Activated B cell treated with CpG ODN at 0.5 μM for 24 hours (primary cell): ENCODE data around the gene RCC1. TPM values are rescaled to one million over a fixed set of nuclear protein-coding genes. Genes with fewer than 3 reads are reported as not detected.

Experiments
- ATAC-seq: fragments of 200-7000 bp; cut with Tn5 transposase; one replicate; pipeline ENCODE4 v1.10.0; 2021; ENCODE audit warnings: low read depth, mild to moderate bottlenecking, moderate library complexity
- CTCF ChIA-PET: fragments of 350-600 bp; sonication (Branson Sonifier 250); formaldehyde crosslinking; loops from one replicate; lab custom pipeline; 2021; ENCODE audit warnings: antibody characterized with exemption; lab: Charles Lee
- POLR2A ChIA-PET: fragments of 350-600 bp; sonication (Branson Sonifier 250); formaldehyde crosslinking; loops from one replicate; lab custom pipeline; 2021; ENCODE audit warnings: antibody characterized with exemption; lab: Charles Lee
- DNase-seq: peaks from one replicate; pipeline ENCODE4 v3.0.0; 2022
- H3K27ac Mint-ChIP-seq: one replicate; pipeline ENCODE4 v1.8.0; 2020; ENCODE audit warnings: mixed read lengths
- H3K27me3 Mint-ChIP-seq: one replicate; pipeline ENCODE4 v1.8.0; 2021; ENCODE audit warnings: mixed read lengths
- H3K36me3 Mint-ChIP-seq: one replicate; pipeline ENCODE4 v1.8.0; 2021; ENCODE audit warnings: low read depth, mixed read lengths
- H3K4me1 Mint-ChIP-seq: one replicate; pipeline ENCODE4 v1.8.0; 2021; ENCODE audit warnings: mixed read lengths
- H3K4me3 Mint-ChIP-seq: one replicate; pipeline ENCODE4 v1.8.0; 2020; ENCODE audit warnings: mild to moderate bottlenecking, mixed read lengths
- H3K9me3 Mint-ChIP-seq: one replicate; pipeline ENCODE4 v1.8.0; 2020; ENCODE audit warnings: mixed read lengths
- CTCF ChIP-seq: fragments of 200-600 bp; IDR thresholded peaks from one replicate; pipeline ENCODE4 v1.8.0; 2022; ENCODE audit warnings: antibody characterized with exemption, mild to moderate bottlenecking
- intact Hi-C: fragments of 100-400 bp; cut with micrococcal nuclease; formaldehyde crosslinking; loops from one replicate; pipeline ENCODE4 v1.15.1; 2024
- total RNA-seq: library from RNA; stranded (reverse); gene quantifications from 2 replicates; pipeline ENCODE4 v1.2.3, GENCODE V29; 2022

The RCC1 gene
- total RNA-seq, 1 donor from 2014 or later = 47.5 TPM

DNA sequence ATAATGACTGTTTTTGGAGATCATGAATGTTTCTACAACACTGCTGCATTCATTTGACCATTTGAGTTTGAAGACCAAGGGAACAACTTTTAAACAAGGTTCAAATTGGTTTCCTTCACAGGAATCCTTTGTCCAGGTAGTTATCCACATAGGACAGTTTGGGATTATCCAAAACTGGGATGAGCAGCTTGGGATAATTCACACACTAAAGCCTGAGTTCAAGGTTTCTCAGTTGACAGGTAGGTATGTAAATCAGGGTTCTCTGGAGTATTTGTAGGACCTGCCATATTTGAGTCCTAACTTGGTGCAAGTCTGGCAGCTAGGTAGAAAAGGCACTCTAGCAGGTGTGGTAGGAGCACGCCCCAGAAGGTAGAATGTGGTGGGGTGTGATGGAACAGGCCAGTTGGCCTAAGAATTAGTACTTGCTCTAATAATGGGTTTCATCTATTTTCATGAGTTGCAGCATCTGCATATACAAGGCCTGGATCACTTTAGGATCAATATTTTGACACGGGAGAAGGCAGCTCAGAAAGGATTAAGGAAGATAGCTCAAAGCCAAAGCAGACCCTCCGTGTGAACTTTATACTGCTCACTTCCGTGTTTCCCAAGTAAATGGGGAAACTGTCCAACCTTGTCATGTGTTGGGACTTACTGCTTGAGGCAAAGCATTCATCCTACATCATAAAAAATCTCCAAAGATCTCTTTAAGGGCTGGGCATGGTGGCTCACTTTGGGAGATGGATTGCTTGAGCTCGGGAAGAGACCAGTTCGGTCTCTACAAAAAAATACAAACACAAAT lies 72.1 kb downstream of the RCC1 start:
- Mint-ChIP-seq H3K27ac (peak overlapping the region; percentile 18), H3K4me1 (peaks cover 39% of the 10 kb centered on the region), H3K4me3 (no peak overlapping the region), H3K27me3 (no peaks in the 10 kb centered on the region), H3K9me3 (no peaks in the 10 kb centered on the region), H3K36me3 (peaks cover 67% of the 10 kb centered on the region)
- TF ChIP-seq CTCF = no peak
- ATAC-seq (no peak), DNase-seq (no peak)
- ChIA-PET POLR2A (interaction anchor here (0.6 to 9.4 kb wide), 8 partner anchors 23 to 332 kb away, joined by 3 to 221 read pairs (median 7); partner anchors contain the start of genes MED18, RCC1, TAF12 and TRNAU1AP), CTCF (no interaction called here)
- intact Hi-C loops = no loop called here

GRCh38 chr1:28578696-28579218 lies 72.9 kb downstream of the RCC1 start:
- ATAC-seq (no peak), DNase-seq (no peak)
- Mint-ChIP-seq H3K36me3 (peaks cover 61% of the 10 kb centered on the region), H3K4me3 (peak overlapping the region; percentile 32), H3K27ac (peak overlapping the region; percentile 51), H3K27me3 (no peaks in the 10 kb centered on the region), H3K9me3 (no peaks in the 10 kb centered on the region), H3K4me1 (peaks cover 41% of the 10 kb centered on the region)
- no peak for TF ChIP-seq CTCF
- ChIA-PET POLR2A (interaction anchor here (0.6 to 9.4 kb wide), 15 partner anchors 10 to 358 kb away, joined by 3 to 221 read pairs (median 6); partner anchors contain the start of genes MED18, RCC1, RNU11 and TAF12), CTCF (interaction anchor here (1.5 to 1.9 kb wide), 2 partner anchors 24 to 60 kb away, joined by 6 to 9 read pairs; no protein-coding TSS in a partner anchor)
- intact Hi-C loops = no loop called here

- Mint-ChIP-seq H3K4me1 (peaks cover 41% of the 10 kb centered on the region), H3K27ac (peak overlapping the region; percentile 66), H3K27me3 (no peaks in the 10 kb centered on the region), H3K36me3 (peaks cover 61% of the 10 kb centered on the region), H3K9me3 (no peaks in the 10 kb centered on the region), H3K4me3 (peak overlapping the region; percentile 96)
- intact Hi-C loops = no loop called here
- CTCF ChIA-PET = interaction anchor here (1.5 to 1.9 kb wide), 2 partner anchors 24 to 61 kb away, joined by 6 to 9 read pairs; no protein-coding TSS in a partner anchor
- POLR2A ChIA-PET = interaction anchor here (0.6 to 9.4 kb wide), 18 partner anchors 10 to 544 kb away, joined by 3 to 221 read pairs (median 6); partner anchors contain the start of genes MED18, RCC1, RNU11 and TAF12
- TF ChIP-seq CTCF = no peak
- DNase-seq (no peak), ATAC-seq (no peak)
These were observed 73.6 kb downstream of the RCC1 start for GRCh38 chr1:28579401-28579800.

GRCh38 chr1:28580722-28581530 lies 75.1 kb downstream of the RCC1 start:
- POLR2A ChIA-PET = interaction anchor here (0.5 to 9.4 kb wide), 53 partner anchors 9 to 1680 kb away, joined by 3 to 221 read pairs (median 6); partner anchors contain the start of genes ATP5IF1, EYA3, GMEB1 and GPATCH3
- CTCF ChIA-PET = interaction anchor here (0.5 to 2.2 kb wide), 12 partner anchors 19 to 333 kb away, joined by 3 to 10 read pairs (median 4); partner anchors contain the start of genes PHACTR4, RNU11, TAF12 and TRNAU1AP
- Mint-ChIP-seq H3K4me3 (peak overlapping the region; percentile 96), H3K27me3 (no peaks in the 10 kb centered on the region), H3K4me1 (peaks cover 42% of the 10 kb centered on the region), H3K36me3 (peaks cover 51% of the 10 kb centered on the region), H3K27ac (peak overlapping the region; percentile 91), H3K9me3 (no peaks in the 10 kb centered on the region)
- no peak for TF ChIP-seq CTCF
- ATAC-seq (peak; percentile 17), DNase-seq (no peak)
- intact Hi-C loops = loop anchor here (1.0 to 5.0 kb wide), 9 partner anchors 28 to 601 kb away; partner anchors contain the start of genes RCC1, RNU11, SRSF4 and TAF12
